Prostate gland (tissue), 2 donors: ENCODE data around the gene MRPL23. TPM values are rescaled to one million over a fixed set of nuclear protein-coding genes. Genes with fewer than 3 reads are reported as not detected.

Source experiments
- DNase-seq: peaks from one replicate; pipeline ENCODE4 v3.0.0-alpha.2; 2019; ENCODE audit warnings: low spot score
- H3K27ac ChIP-seq, 2 donors: fragments of 200-600 bp; sonication (generic); 2 replicates each; pipeline ENCODE4 v1.5.1; 2017 to 2019
- H3K27me3 ChIP-seq: fragments of 200-600 bp; sonication (generic); replicated peaks from 2 replicates; pipeline ENCODE4 v1.5.1; 2019; ENCODE audit not compliant: insufficient read depth
- H3K36me3 ChIP-seq, 2 donors: fragments of 200-600 bp; sonication (generic); 1 replicate in 1 of 2; 2 replicates in 1 of 2; pipeline versions ENCODE4 v1.5.1 to v1.8.1; 2017 to 2019
- H3K4me1 ChIP-seq: fragments of 200-600 bp; sonication (generic); replicated peaks from 2 replicates; pipeline ENCODE4 v1.5.1; 2019
- H3K4me3 ChIP-seq, 2 donors: fragments of 200-600 bp; sonication (generic); 2 replicates each; pipeline ENCODE4 v1.5.1; 2017 to 2019
- H3K9me3 ChIP-seq: fragments of 200-600 bp; sonication (generic); 2 replicates; pipeline ENCODE4 v1.5.1; 2017
- POLR2A ChIP-seq: fragments of 450-650 bp; IDR thresholded peaks from one replicate; pipeline ENCODE4 v1.6.1; 2016; ENCODE audit warnings: antibody characterized with exemption, mild to moderate bottlenecking
- POLR2AphosphoS5 ChIP-seq: sonication (generic); formaldehyde crosslinking; IDR thresholded peaks from one replicate; pipeline ENCODE4 v1.6.1; 2017; ENCODE audit warnings: antibody characterized with exemption
- WGBS: methylation state at CpG from one replicate; pipeline ENCODE4 v1.1.5; 2018; 5-methylcytosine and 5-hydroxymethylcytosine counted together
- intact Hi-C: fragments of 100-400 bp; cut with DNase I; formaldehyde crosslinking; loops from one replicate; pipeline ENCODE4 v1.14.2; 2022
- total RNA-seq, 2 donors: library from RNA; depleted of rRNA; stranded (reverse); fragments of >200 nt; gene quantifications; one replicate each; pipeline ENCODE4 v1.1.0, GENCODE V29; 2016
- TF ChIP-seq, protein P1 (sequence below), 4 experiments: fragments of 200-600 bp in 2 of 4; fragments of 450-650 bp in 2 of 4; sonication (generic) in 2 of 4; IDR thresholded peaks; 1 replicate in 3 of 4; 2 replicates in 1 of 4; pipeline ENCODE4 v1.5.1; 2016 to 2019; ENCODE audit warnings: antibody characterized with exemption in 4 of 4, mild to moderate bottlenecking in 2 of 4, moderate library complexity in 2 of 4

The MRPL23 gene
- total RNA-seq, 2 donors from 2014 or later, result 155 to 162 TPM

GRCh38 chr11:1958367-1958766, 11.2 kb downstream of the MRPL23 start:
- H3K9me3 ChIP-seq, result no peaks in the 10 kb centered on the region
- H3K4me3 ChIP-seq, result no peak overlapping the region
- H3K36me3 ChIP-seq, result no peaks in the 10 kb centered on the region
- no peaks in the 10 kb centered on the region for H3K27me3 ChIP-seq
- TF ChIP-seq, protein P1, sequence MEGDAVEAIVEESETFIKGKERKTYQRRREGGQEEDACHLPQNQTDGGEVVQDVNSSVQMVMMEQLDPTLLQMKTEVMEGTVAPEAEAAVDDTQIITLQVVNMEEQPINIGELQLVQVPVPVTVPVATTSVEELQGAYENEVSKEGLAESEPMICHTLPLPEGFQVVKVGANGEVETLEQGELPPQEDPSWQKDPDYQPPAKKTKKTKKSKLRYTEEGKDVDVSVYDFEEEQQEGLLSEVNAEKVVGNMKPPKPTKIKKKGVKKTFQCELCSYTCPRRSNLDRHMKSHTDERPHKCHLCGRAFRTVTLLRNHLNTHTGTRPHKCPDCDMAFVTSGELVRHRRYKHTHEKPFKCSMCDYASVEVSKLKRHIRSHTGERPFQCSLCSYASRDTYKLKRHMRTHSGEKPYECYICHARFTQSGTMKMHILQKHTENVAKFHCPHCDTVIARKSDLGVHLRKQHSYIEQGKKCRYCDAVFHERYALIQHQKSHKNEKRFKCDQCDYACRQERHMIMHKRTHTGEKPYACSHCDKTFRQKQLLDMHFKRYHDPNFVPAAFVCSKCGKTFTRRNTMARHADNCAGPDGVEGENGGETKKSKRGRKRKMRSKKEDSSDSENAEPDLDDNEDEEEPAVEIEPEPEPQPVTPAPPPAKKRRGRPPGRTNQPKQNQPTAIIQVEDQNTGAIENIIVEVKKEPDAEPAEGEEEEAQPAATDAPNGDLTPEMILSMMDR (IDR thresholded peaks at IDR 0.05), result no peak
- TF ChIP-seq POLR2A, result no peak
- TF ChIP-seq POLR2AphosphoS5, result no peak
- no peak overlapping the region for H3K27ac ChIP-seq
- no peaks in the 10 kb centered on the region for H3K4me1 ChIP-seq
- intact Hi-C loops, result no loop called here
- no peak for DNase-seq
- no CpG with 5 or more reads among the region's 18 CpGs for WGBS

- no peak for DNase-seq
Observed at GRCh38 chr11:1959786-1960185, 12.7 kb downstream of the MRPL23 start.

DNA sequence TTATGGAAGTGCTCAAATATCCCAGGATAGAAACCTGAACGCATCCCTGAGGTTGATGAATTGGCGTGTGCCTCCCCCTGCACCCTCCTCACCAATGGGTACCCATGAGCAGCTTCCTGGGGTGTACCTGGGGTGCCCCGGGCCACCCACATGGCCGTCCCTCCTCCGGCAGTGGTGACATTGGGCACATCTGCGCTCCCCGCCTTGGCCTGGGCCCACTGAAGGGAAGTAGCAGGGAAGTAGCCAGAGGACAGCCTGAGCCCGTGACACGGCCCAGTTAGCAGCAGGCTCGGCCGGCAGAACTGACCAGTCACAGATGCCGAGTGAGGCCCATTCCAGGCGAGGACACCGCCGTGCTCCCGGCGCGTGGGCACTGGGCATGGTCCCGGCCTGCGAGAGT, 16.7 kb downstream of the MRPL23 start:
- Histone ChIP-seq H3K27me3 (no peaks in the 10 kb centered on the region), H3K9me3 (no peaks in the 10 kb centered on the region), H3K27ac (no peak overlapping the region), H3K36me3 (no peaks in the 10 kb centered on the region), H3K4me3 (no peak overlapping the region), H3K4me1 (no peaks in the 10 kb centered on the region)
- intact Hi-C loops, result no loop called here
- DNase-seq, result no peak
- no peak for TF ChIP-seq POLR2AphosphoS5
- TF ChIP-seq, protein P1 (IDR thresholded peaks at IDR 0.05), result no peak
- WGBS, result no CpG with 5 or more reads among the region's 20 CpGs

More at GRCh38 chr11:1959786-1960185, 12.7 kb downstream of the MRPL23 start:
- no peaks in the 10 kb centered on the region for H3K4me1 ChIP-seq
- no peaks in the 10 kb centered on the region for H3K27me3 ChIP-seq
- no peaks in the 10 kb centered on the region for H3K36me3 ChIP-seq
- intact Hi-C loops, result no loop called here
- WGBS, result no CpG with 5 or more reads among the region's 17 CpGs
- no peak overlapping the region for H3K4me3 ChIP-seq
- H3K27ac ChIP-seq, result no peak overlapping the region
- TF ChIP-seq POLR2A (no peak), POLR2AphosphoS5 (no peak)
- TF ChIP-seq, protein P1 (IDR thresholded peaks at IDR 0.05), result no peak
- H3K9me3 ChIP-seq, result no peaks in the 10 kb centered on the region

- TF ChIP-seq POLR2AphosphoS5 (no peak), POLR2A (no peak)
- TF ChIP-seq, protein P1 (IDR thresholded peaks at IDR 0.05), result no peak
- H3K4me1 ChIP-seq, result no peaks in the 10 kb centered on the region
- no CpG with 5 or more reads among the region's 17 CpGs for WGBS
Observed at GRCh38 chr11:1964348-1964747, 17.2 kb downstream of the MRPL23 start.

DNA sequence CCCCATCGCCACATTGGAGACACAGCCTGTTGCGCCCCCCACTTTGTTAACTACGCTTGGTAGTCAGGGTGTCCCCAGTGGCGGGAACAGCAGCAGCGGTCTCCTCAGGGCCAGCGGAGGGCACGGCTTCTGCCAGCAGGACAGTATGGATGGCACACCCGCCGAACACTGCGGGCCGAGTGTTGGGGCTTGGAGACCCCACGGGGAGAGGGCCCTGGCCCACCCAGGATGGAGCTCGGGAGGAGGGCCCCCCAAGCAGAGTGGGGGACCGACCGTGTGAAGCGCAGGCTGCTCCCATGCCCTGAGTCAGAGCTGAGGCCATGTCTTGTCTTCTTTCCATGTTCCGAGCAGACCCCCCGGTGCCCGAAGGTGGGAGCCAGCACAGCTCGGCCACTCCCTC, 17.8 kb downstream of the MRPL23 start:
- H3K4me3 ChIP-seq, result no peak overlapping the region
- no peak for DNase-seq
- H3K27me3 ChIP-seq, result no peaks in the 10 kb centered on the region
- no CpG with 5 or more reads among the region's 20 CpGs for WGBS
- intact Hi-C loops, result no loop called here
- H3K36me3 ChIP-seq, result no peaks in the 10 kb centered on the region
- H3K27ac ChIP-seq, result no peak overlapping the region
- TF ChIP-seq, protein P1 (IDR thresholded peaks at IDR 0.05), result no peak
- no peak for TF ChIP-seq POLR2A
- TF ChIP-seq POLR2AphosphoS5, result no peak
- H3K9me3 ChIP-seq, result no peaks in the 10 kb centered on the region
- H3K4me1 ChIP-seq, result no peaks in the 10 kb centered on the region

More at GRCh38 chr11:1964348-1964747, 17.2 kb downstream of the MRPL23 start:
- Histone ChIP-seq H3K9me3 (no peaks in the 10 kb centered on the region), H3K36me3 (no peaks in the 10 kb centered on the region), H3K27me3 (no peaks in the 10 kb centered on the region), H3K27ac (no peak overlapping the region), H3K4me3 (no peak overlapping the region)
- DNase-seq, result no peak
- intact Hi-C loops, result no loop called here
